ENCODE data around the gene COX7A2L. TPM values are rescaled to one million over a fixed set of nuclear protein-coding genes. Genes with fewer than 3 reads are reported as not detected.

Gene COX7A2L
- total and polyA plus RNA-seq, 2 experiments from 2014 or later = 112 to 149 TPM

DNA sequence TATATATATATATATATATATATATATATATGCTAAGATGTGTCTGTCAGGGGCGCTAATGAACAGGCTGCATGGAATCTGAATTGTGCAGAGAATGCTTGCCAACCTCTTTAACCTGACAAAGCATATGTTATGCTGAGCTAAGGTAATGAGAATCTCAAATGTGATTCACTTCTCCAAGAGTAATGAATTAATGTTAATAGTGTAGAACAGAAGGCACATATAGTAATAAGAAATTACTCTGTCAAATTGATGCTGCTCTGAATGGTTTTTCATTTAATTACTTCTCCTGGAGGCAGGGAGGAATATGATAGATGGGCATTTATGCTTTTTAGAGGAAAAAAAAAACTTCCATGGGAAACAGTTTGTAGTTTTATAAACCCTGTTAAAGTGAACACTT is 35.4 kb downstream of the COX7A2L start:
- Mint-ChIP-seq H3K36me3 (ENCODE audit: low read depth) (peaks cover 35% of the 10 kb centered on the region), H3K4me3 (no peak overlapping the region), H3K27me3 (ENCODE audit: insufficient read depth, low read depth, poor library complexity) (no peaks in the 10 kb centered on the region), H3K27ac (no peak overlapping the region), H3K9me3 (no peaks in the 10 kb centered on the region), H3K4me1 (no peaks in the 10 kb centered on the region)
- no peaks in the 10 kb centered on the region for H3K4me1 ChIP-seq (ENCODE audit: insufficient read depth)
- no peak for DNase-seq (ENCODE audit: low spot score)
- no peaks in the 10 kb centered on the region for H3K79me2 ChIP-seq (replicated peaks; ENCODE audit: insufficient read depth)
- no peak overlapping the region for H3K4me2 ChIP-seq
- H3K9me2 ChIP-seq (ENCODE audit: insufficient read depth) = no peaks in the 10 kb centered on the region
- H2AFZ ChIP-seq = no peak overlapping the region
- H4K20me1 ChIP-seq (replicated peaks; ENCODE audit: insufficient read depth) = no peaks in the 10 kb centered on the region
- no peaks in the 10 kb centered on the region for H3F3A ChIP-seq (replicated peaks; ENCODE audit: low read depth)
- TF ChIP-seq JUNB (IDR thresholded peaks at IDR 0.05; ENCODE audit: unreplicated experiment) (no peak), STAT1 (IDR thresholded peaks at IDR 0.05; ENCODE audit: unreplicated experiment) (no peak), NANOG (IDR thresholded peaks at IDR 0.05; ENCODE audit: borderline replicate concordance) (no peak), ZNF114 (CRISPR knock-in tag; IDR thresholded peaks at IDR 0.05) (no peak), CREB1 (CRISPR knock-in tag; IDR thresholded peaks at IDR 0.05; ENCODE audit: low read depth) (no peak), ZNF331 (CRISPR knock-in tag; IDR thresholded peaks at IDR 0.05; ENCODE audit: low read depth) (no peak), POLR2AphosphoS5 (IDR thresholded peaks at IDR 0.05; ENCODE audit: low read depth) (no peak), EZH2 (IDR thresholded peaks at IDR 0.05; ENCODE audit: low read depth, unreplicated experiment) (no peak), EZH2phosphoT487 (IDR thresholded peaks at IDR 0.05; ENCODE audit: unreplicated experiment) (no peak)
- TF ChIP-seq, protein P1, sequence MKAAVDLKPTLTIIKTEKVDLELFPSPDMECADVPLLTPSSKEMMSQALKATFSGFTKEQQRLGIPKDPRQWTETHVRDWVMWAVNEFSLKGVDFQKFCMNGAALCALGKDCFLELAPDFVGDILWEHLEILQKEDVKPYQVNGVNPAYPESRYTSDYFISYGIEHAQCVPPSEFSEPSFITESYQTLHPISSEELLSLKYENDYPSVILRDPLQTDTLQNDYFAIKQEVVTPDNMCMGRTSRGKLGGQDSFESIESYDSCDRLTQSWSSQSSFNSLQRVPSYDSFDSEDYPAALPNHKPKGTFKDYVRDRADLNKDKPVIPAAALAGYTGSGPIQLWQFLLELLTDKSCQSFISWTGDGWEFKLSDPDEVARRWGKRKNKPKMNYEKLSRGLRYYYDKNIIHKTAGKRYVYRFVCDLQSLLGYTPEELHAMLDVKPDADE (IDR thresholded peaks at IDR 0.05) = no peak
- TF ChIP-seq, protein P2, sequence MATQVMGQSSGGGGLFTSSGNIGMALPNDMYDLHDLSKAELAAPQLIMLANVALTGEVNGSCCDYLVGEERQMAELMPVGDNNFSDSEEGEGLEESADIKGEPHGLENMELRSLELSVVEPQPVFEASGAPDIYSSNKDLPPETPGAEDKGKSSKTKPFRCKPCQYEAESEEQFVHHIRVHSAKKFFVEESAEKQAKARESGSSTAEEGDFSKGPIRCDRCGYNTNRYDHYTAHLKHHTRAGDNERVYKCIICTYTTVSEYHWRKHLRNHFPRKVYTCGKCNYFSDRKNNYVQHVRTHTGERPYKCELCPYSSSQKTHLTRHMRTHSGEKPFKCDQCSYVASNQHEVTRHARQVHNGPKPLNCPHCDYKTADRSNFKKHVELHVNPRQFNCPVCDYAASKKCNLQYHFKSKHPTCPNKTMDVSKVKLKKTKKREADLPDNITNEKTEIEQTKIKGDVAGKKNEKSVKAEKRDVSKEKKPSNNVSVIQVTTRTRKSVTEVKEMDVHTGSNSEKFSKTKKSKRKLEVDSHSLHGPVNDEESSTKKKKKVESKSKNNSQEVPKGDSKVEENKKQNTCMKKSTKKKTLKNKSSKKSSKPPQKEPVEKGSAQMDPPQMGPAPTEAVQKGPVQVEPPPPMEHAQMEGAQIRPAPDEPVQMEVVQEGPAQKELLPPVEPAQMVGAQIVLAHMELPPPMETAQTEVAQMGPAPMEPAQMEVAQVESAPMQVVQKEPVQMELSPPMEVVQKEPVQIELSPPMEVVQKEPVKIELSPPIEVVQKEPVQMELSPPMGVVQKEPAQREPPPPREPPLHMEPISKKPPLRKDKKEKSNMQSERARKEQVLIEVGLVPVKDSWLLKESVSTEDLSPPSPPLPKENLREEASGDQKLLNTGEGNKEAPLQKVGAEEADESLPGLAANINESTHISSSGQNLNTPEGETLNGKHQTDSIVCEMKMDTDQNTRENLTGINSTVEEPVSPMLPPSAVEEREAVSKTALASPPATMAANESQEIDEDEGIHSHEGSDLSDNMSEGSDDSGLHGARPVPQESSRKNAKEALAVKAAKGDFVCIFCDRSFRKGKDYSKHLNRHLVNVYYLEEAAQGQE (IDR thresholded peaks at IDR 0.05; ENCODE audit: unreplicated experiment) = no peak
- TF ChIP-seq, protein P3, sequence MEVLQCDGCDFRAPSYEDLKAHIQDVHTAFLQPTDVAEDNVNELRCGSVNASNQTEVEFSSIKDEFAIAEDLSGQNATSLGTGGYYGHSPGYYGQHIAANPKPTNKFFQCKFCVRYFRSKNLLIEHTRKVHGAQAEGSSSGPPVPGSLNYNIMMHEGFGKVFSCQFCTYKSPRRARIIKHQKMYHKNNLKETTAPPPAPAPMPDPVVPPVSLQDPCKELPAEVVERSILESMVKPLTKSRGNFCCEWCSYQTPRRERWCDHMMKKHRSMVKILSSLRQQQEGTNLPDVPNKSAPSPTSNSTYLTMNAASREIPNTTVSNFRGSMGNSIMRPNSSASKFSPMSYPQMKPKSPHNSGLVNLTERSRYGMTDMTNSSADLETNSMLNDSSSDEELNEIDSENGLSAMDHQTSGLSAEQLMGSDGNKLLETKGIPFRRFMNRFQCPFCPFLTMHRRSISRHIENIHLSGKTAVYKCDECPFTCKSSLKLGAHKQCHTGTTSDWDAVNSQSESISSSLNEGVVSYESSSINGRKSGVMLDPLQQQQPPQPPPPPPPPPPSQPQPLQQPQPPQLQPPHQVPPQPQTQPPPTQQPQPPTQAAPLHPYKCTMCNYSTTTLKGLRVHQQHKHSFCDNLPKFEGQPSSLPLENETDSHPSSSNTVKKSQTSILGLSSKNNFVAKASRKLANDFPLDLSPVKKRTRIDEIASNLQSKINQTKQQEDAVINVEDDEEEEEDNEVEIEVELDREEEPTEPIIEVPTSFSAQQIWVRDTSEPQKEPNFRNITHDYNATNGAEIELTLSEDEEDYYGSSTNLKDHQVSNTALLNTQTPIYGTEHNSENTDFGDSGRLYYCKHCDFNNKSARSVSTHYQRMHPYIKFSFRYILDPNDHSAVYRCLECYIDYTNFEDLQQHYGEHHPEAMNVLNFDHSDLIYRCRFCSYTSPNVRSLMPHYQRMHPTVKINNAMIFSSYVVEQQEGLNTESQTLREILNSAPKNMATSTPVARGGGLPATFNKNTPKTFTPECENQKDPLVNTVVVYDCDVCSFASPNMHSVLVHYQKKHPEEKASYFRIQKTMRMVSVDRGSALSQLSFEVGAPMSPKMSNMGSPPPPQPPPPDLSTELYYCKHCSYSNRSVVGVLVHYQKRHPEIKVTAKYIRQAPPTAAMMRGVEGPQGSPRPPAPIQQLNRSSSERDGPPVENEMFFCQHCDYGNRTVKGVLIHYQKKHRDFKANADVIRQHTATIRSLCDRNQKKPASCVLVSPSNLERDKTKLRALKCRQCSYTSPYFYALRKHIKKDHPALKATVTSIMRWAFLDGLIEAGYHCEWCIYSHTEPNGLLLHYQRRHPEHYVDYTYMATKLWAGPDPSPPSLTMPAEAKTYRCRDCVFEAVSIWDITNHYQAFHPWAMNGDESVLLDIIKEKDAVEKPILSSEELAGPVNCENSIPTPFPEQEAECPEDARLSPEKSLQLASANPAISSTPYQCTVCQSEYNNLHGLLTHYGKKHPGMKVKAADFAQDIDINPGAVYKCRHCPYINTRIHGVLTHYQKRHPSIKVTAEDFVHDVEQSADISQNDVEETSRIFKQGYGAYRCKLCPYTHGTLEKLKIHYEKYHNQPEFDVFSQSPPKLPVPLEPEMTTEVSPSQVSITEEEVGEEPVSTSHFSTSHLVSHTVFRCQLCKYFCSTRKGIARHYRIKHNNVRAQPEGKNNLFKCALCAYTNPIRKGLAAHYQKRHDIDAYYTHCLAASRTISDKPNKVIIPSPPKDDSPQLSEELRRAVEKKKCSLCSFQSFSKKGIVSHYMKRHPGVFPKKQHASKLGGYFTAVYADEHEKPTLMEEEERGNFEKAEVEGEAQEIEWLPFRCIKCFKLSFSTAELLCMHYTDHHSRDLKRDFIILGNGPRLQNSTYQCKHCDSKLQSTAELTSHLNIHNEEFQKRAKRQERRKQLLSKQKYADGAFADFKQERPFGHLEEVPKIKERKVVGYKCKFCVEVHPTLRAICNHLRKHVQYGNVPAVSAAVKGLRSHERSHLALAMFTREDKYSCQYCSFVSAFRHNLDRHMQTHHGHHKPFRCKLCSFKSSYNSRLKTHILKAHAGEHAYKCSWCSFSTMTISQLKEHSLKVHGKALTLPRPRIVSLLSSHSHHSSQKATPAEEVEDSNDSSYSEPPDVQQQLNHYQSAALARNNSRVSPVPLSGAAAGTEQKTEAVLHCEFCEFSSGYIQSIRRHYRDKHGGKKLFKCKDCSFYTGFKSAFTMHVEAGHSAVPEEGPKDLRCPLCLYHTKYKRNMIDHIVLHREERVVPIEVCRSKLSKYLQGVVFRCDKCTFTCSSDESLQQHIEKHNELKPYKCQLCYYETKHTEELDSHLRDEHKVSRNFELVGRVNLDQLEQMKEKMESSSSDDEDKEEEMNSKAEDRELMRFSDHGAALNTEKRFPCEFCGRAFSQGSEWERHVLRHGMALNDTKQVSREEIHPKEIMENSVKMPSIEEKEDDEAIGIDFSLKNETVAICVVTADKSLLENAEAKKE (CRISPR knock-in tag; IDR thresholded peaks at IDR 0.05) = no peak
- no peaks in the 10 kb centered on the region for H3K27me3 ChIP-seq (ENCODE audit: insufficient read depth)
- no peak overlapping the region for H3K4me3 ChIP-seq
- ATAC-seq = no peak
- no peak overlapping the region for H3K27ac ChIP-seq (ENCODE audit: low read depth)
- H3K36me3 ChIP-seq (ENCODE audit: insufficient read depth) = peaks cover 22% of the 10 kb centered on the region
